Astrocyte (in vitro differentiated cells and primary cell): Measurements from ENCODE around the gene WNT7B. TPM values are rescaled to one million over a fixed set of nuclear protein-coding genes. Genes with fewer than 3 reads are reported as not detected.

Experiments used
- DNase-seq: peaks from one replicate; pipeline ENCODE4 v3.0.0-alpha.2; 2010; ENCODE audit warnings: low read depth
- FAIRE-seq: peaks from 2 replicates; lab custom pipeline; 2011; peaks lifted over from hg19 to GRCh38; lab: Jason Lieb, UNC
- H2AFZ ChIP-seq: 2 replicates; pipeline ENCODE4 v1.6.0; 2012; ENCODE audit warnings: low read depth, low read length, inconsistent platforms
- H3K27ac ChIP-seq: 2 replicates; pipeline ENCODE4 v1.5.1; 2011; ENCODE audit warnings: low read depth, low read length, inconsistent platforms
- H3K27me3 ChIP-seq: 2 replicates; pipeline ENCODE4 v1.6.0; 2011; ENCODE audit warnings: low read length, inconsistent platforms; ENCODE audit not compliant: insufficient read depth
- H3K36me3 ChIP-seq: 2 replicates; pipeline ENCODE4 v1.5.1; 2011; ENCODE audit warnings: low read length, inconsistent platforms; ENCODE audit not compliant: insufficient read depth
- H3K4me1 ChIP-seq: 2 replicates; pipeline ENCODE4 v1.5.1; 2011; ENCODE audit warnings: low read length, inconsistent platforms; ENCODE audit not compliant: insufficient read depth
- H3K4me2 ChIP-seq: 2 replicates; pipeline ENCODE4 v1.6.0; 2012; ENCODE audit warnings: low read length, inconsistent platforms
- H3K4me3 ChIP-seq: 2 replicates; pipeline ENCODE4 v1.5.1; 2011; ENCODE audit warnings: low read depth, mild to moderate bottlenecking, low read length, inconsistent platforms; ENCODE audit not compliant: insufficient read depth
- H3K79me2 ChIP-seq: 2 replicates; pipeline ENCODE4 v1.6.0; 2012; ENCODE audit warnings: mild to moderate bottlenecking, low read length, inconsistent platforms; ENCODE audit not compliant: insufficient read depth
- H3K9ac ChIP-seq: 2 replicates; pipeline ENCODE4 v1.6.0; 2012; ENCODE audit warnings: mild to moderate bottlenecking, low read length, inconsistent platforms
- H3K9me3 ChIP-seq: 2 replicates; pipeline ENCODE4 v1.5.1; 2012; ENCODE audit warnings: low read depth, mild to moderate bottlenecking, low read length, inconsistent platforms; ENCODE audit not compliant: insufficient read depth
- H4K20me1 ChIP-seq: 2 replicates; pipeline ENCODE4 v1.6.0; 2012; ENCODE audit warnings: low read length, inconsistent platforms; ENCODE audit not compliant: insufficient read depth
- H3K27ac Mint-ChIP-seq: one replicate; pipeline ENCODE4 v1.8.0; 2021; ENCODE audit warnings: mild to moderate bottlenecking, mixed read lengths; ENCODE audit not compliant: unreplicated experiment
- H3K27me3 Mint-ChIP-seq: one replicate; pipeline ENCODE4 v1.8.0; 2021; ENCODE audit warnings: low read depth, mixed read lengths; ENCODE audit not compliant: unreplicated experiment
- H3K36me3 Mint-ChIP-seq: one replicate; pipeline ENCODE4 v1.8.0; 2021; ENCODE audit warnings: low read depth, mixed read lengths; ENCODE audit not compliant: unreplicated experiment
- H3K4me1 Mint-ChIP-seq: one replicate; pipeline ENCODE4 v1.8.0; 2021; ENCODE audit warnings: low read depth, mixed read lengths; ENCODE audit not compliant: unreplicated experiment
- H3K4me3 Mint-ChIP-seq: one replicate; pipeline ENCODE4 v1.8.0; 2021; ENCODE audit warnings: mild to moderate bottlenecking, moderate library complexity, mixed read lengths; ENCODE audit not compliant: unreplicated experiment
- H3K9me3 Mint-ChIP-seq: one replicate; pipeline ENCODE4 v1.8.0; 2021; ENCODE audit warnings: mild to moderate bottlenecking, mixed read lengths; ENCODE audit not compliant: unreplicated experiment
- EZH2 ChIP-seq: IDR thresholded peaks from 2 replicates; pipeline ENCODE4 v1.6.1; 2012; ENCODE audit warnings: mild to moderate bottlenecking, low read length, inconsistent platforms; ENCODE audit not compliant: insufficient read depth
- total RNA-seq: library from RNA; stranded (reverse); gene quantifications from 2 replicates; pipeline ENCODE4 v1.2.1, GENCODE V29; 2021
- TF ChIP-seq, protein P1 (sequence below): IDR thresholded peaks from 2 replicates; pipeline ENCODE4 v1.5.1; 2011; ENCODE audit warnings: low read depth, mild to moderate bottlenecking, inconsistent platforms, low read length, moderate library complexity; ENCODE audit not compliant: insufficient read depth

The WNT7B gene
- total RNA-seq, 1 donor from 2014 or later: 1.7 TPM

DNA sequence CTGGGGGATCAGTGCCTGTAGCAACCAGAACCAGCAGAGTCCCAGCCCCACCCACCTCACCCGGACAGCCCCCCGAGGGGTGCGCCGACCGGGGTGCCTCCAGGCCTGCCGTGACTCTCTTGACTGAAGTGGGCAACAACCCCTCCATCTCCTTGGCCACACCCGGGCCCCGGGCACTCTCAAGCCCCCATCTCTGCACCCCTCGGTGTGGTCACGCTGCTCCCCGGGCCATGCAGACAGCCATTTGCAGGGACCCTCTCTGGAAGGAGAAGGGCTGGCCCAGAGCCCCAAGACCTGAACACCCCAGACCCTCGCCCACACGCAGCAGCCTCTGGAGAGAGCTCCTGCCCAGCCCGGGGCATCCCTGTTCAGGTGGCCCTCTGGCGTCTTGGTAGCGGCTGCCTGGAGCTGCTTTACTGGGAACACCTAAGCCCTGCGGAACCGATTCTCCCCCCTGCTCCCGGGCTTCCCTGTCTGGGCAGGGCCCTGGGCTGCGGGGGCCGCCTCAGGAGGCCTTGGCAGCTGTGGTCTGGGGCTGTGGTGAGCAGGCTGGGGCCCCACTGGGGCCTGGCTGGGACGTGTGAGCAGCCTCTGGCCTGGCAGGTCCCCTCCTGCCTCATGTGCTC, 84.9 kb downstream of the WNT7B start:
- Mint-ChIP-seq H3K27me3 (peaks cover 35% of the 10 kb centered on the region), H3K27ac (no peak overlapping the region), H3K36me3 (no peaks in the 10 kb centered on the region), H3K4me1 (no peaks in the 10 kb centered on the region), H3K4me3 (no peak overlapping the region), H3K9me3 (no peaks in the 10 kb centered on the region)
- Histone ChIP-seq H3K27ac (no peak overlapping the region), H3K36me3 (no peaks in the 10 kb centered on the region), H3K27me3 (peaks cover 6% of the 10 kb centered on the region), H3K4me1 (peaks cover 21% of the 10 kb centered on the region), H4K20me1 (no peaks in the 10 kb centered on the region), H3K9me3 (no peaks in the 10 kb centered on the region), H2AFZ (no peak overlapping the region), H3K9ac (no peak overlapping the region), H3K4me2 (no peak overlapping the region), H3K4me3 (no peak overlapping the region), H3K79me2 (no peaks in the 10 kb centered on the region)
- FAIRE-seq (no peak), DNase-seq (no peak)
- no peak for TF ChIP-seq EZH2
- TF ChIP-seq, protein P1, sequence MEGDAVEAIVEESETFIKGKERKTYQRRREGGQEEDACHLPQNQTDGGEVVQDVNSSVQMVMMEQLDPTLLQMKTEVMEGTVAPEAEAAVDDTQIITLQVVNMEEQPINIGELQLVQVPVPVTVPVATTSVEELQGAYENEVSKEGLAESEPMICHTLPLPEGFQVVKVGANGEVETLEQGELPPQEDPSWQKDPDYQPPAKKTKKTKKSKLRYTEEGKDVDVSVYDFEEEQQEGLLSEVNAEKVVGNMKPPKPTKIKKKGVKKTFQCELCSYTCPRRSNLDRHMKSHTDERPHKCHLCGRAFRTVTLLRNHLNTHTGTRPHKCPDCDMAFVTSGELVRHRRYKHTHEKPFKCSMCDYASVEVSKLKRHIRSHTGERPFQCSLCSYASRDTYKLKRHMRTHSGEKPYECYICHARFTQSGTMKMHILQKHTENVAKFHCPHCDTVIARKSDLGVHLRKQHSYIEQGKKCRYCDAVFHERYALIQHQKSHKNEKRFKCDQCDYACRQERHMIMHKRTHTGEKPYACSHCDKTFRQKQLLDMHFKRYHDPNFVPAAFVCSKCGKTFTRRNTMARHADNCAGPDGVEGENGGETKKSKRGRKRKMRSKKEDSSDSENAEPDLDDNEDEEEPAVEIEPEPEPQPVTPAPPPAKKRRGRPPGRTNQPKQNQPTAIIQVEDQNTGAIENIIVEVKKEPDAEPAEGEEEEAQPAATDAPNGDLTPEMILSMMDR: no peak

DNA sequence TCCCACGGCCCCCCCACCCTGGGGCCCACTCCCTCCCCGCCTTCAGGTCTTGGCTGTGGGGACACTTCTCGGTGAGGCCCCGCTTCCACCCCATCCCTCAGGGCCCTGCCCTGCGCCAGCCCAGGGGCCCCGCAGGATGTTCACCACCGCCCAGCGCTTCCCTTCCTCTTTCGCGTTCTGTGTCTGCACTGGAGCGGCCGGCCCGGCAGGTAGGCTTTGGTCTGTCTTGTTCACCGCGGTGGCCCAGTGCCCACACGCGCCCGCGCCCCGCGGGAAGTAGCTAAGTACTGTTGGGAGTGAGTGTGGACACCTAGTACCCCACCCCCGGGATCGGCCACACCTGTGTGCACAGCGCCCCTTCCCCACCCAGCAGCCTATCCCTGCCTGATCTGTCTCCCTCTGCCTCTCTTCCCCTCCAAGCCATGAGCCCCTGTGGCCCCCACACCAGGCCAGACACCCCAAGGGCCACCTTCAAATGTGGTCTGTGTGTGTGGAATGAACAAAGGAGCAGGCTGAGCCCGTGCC, 85.4 kb downstream of the WNT7B start:
- TF ChIP-seq, protein P1: no peak
- no peak for TF ChIP-seq EZH2
- Histone ChIP-seq H3K9me3 (no peaks in the 10 kb centered on the region), H4K20me1 (no peaks in the 10 kb centered on the region), H3K9ac (no peak overlapping the region), H3K79me2 (no peaks in the 10 kb centered on the region), H2AFZ (no peak overlapping the region), H3K27ac (no peak overlapping the region), H3K27me3 (peaks cover 5% of the 10 kb centered on the region), H3K4me3 (no peak overlapping the region), H3K36me3 (no peaks in the 10 kb centered on the region), H3K4me2 (no peak overlapping the region), H3K4me1 (peaks cover 21% of the 10 kb centered on the region)
- H3K9me3 Mint-ChIP-seq: no peaks in the 10 kb centered on the region
- no peak overlapping the region for H3K4me3 Mint-ChIP-seq
- H3K36me3 Mint-ChIP-seq: no peaks in the 10 kb centered on the region
- peaks cover 34% of the 10 kb centered on the region for H3K27me3 Mint-ChIP-seq
- DNase-seq (no peak), FAIRE-seq (no peak)
- H3K27ac Mint-ChIP-seq: no peak overlapping the region
- H3K4me1 Mint-ChIP-seq: no peaks in the 10 kb centered on the region

DNA sequence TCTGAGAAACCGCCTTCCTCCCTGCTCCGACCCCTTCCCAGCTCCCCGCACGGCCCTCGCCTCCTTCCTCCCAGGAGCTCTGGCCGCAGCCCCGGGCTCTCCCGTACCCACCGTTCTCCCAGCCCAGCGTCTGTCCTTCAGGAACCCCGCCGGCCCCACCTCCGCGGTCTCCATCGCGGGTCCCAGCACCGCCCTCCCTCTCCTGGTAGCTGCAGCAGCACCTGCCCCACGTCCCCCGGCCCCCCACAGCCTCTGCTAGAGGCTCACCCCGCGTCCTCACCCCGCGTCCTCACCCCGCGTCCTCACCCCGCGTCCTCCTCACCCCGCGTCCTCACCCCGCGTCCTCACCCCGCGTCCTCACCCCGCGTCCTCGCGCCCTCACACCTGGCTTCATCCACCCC, 85.9 kb downstream of the WNT7B start:
- Histone ChIP-seq H3K4me1 (peaks cover 23% of the 10 kb centered on the region), H2AFZ (no peak overlapping the region), H3K9ac (no peak overlapping the region), H3K79me2 (no peaks in the 10 kb centered on the region), H3K4me2 (no peak overlapping the region), H4K20me1 (no peaks in the 10 kb centered on the region), H3K9me3 (no peaks in the 10 kb centered on the region), H3K4me3 (no peak overlapping the region), H3K36me3 (no peaks in the 10 kb centered on the region), H3K27ac (no peak overlapping the region), H3K27me3 (peaks cover under 1% of the 10 kb centered on the region)
- TF ChIP-seq, protein P1: no peak
- TF ChIP-seq EZH2: no peak
- Mint-ChIP-seq H3K27me3 (peaks cover 35% of the 10 kb centered on the region), H3K9me3 (no peaks in the 10 kb centered on the region), H3K4me3 (no peak overlapping the region), H3K4me1 (no peaks in the 10 kb centered on the region), H3K36me3 (no peaks in the 10 kb centered on the region), H3K27ac (no peak overlapping the region)
- no peak for FAIRE-seq
- no peak for DNase-seq
